CD14-positive monocyte (primary cell): Measurements from ENCODE around the gene ITGB1BP2. TPM values are rescaled to one million over a fixed set of nuclear protein-coding genes. Genes with fewer than 3 reads are reported as not detected.
A peak's percentile ranks its signal among the peaks of the same experiment; 100 is the strongest.

Source experiments
- DNase-seq, 3 donors: peaks; one replicate each; pipeline ENCODE4 v3.0.0-alpha.2; 2011 to 2022
- H2AFZ ChIP-seq: 2 replicates; pipeline ENCODE4 v1.6.0; 2012; ENCODE audit warnings: mild to moderate bottlenecking, low read depth, low read length, inconsistent platforms; ENCODE audit not compliant: insufficient read depth, poor library complexity, severe bottlenecking
- H3K27ac ChIP-seq, 2 donors: 1 replicate in 1 of 2; 2 replicates in 1 of 2; pipeline ENCODE4 v1.5.1; 2012 to 2013; ENCODE audit warnings: low read length in 2 of 2, control low read depth in 1 of 2, inconsistent platforms in 1 of 2, low read depth in 1 of 2, mild to moderate bottlenecking in 1 of 2
- H3K27me3 ChIP-seq, 2 donors: one replicate each; pipeline versions ENCODE4 v1.6.0 to v1.6.1; 2011 to 2013; ENCODE audit warnings: low read length in 2 of 2; ENCODE audit not compliant: control insufficient read depth in 2 of 2, insufficient read depth in 2 of 2
- H3K36me3 ChIP-seq, 2 donors: replicated peaks in 1 of 2; 1 replicate in 1 of 2; 2 replicates in 1 of 2; pipeline versions ENCODE4 v1.5.1 to v1.6.1; 2012 to 2013; ENCODE audit warnings: low read length in 2 of 2, control low read depth in 1 of 2, inconsistent platforms in 1 of 2, mild to moderate bottlenecking in 1 of 2; ENCODE audit not compliant: insufficient read depth in 2 of 2, control insufficient read depth in 1 of 2
- H3K4me1 ChIP-seq, 2 donors: 1 replicate in 1 of 2; 2 replicates in 1 of 2; pipeline versions ENCODE4 v1.5.1 to v1.6.1; 2012 to 2013; ENCODE audit warnings: low read length in 2 of 2, control low read depth in 1 of 2, inconsistent platforms in 1 of 2, mild to moderate bottlenecking in 1 of 2, moderate library complexity in 1 of 2; ENCODE audit not compliant: insufficient read depth in 2 of 2, control insufficient read depth in 1 of 2
- H3K4me2 ChIP-seq: replicated peaks from 2 replicates; pipeline ENCODE3; 2012; ENCODE audit warnings: low read length, moderate library complexity, mild to moderate bottlenecking; ENCODE audit not compliant: poor library complexity, severe bottlenecking; ENCODE audit errors: extremely low read depth
- H3K4me3 ChIP-seq, 3 experiments: fragments of 200-600 bp in 1 of 3; sonication (generic) in 1 of 3; replicated peaks in 1 of 3; 1 replicate in 2 of 3; 2 replicates in 1 of 3; pipeline ENCODE4 v1.5.1; 2011 to 2013; ENCODE audit warnings: low read length in 3 of 3, mild to moderate bottlenecking in 3 of 3, control low read depth in 2 of 3, low read depth in 2 of 3, inconsistent platforms in 1 of 3, moderate library complexity in 1 of 3
- H3K79me2 ChIP-seq: 2 replicates; pipeline ENCODE4 v1.6.0; 2012; ENCODE audit warnings: mild to moderate bottlenecking, control low read depth, inconsistent platforms, low read length, moderate library complexity; ENCODE audit not compliant: insufficient read depth
- H3K9ac ChIP-seq: 2 replicates; pipeline ENCODE4 v1.6.0; 2017; ENCODE audit warnings: low read length, mild to moderate bottlenecking; ENCODE audit not compliant: insufficient read depth, poor library complexity, severe bottlenecking
- H3K9me3 ChIP-seq, 2 donors: replicated peaks in 1 of 2; 1 replicate in 1 of 2; 2 replicates in 1 of 2; pipeline versions ENCODE4 v1.5.1 to v1.6.1; 2012 to 2013; ENCODE audit warnings: low read length in 2 of 2, control low read depth in 1 of 2; ENCODE audit not compliant: control insufficient read depth in 1 of 2, insufficient read depth in 1 of 2
- H4K20me1 ChIP-seq: 2 replicates; pipeline ENCODE4 v1.6.0; 2012; ENCODE audit warnings: mild to moderate bottlenecking, low read length, control low read depth, moderate library complexity; ENCODE audit not compliant: insufficient read depth
- H3K27ac Mint-ChIP-seq, 7 donors: one replicate each; pipeline ENCODE4 v1.8.0; 2020; ENCODE audit warnings: mild to moderate bottlenecking in 7 of 7, mixed read lengths in 7 of 7, moderate library complexity in 6 of 7, inconsistent platforms in 2 of 7
- H3K27me3 Mint-ChIP-seq, 3 donors: one replicate each; pipeline ENCODE4 v1.8.0; 2021 to 2022; ENCODE audit warnings: low read depth in 3 of 3, mild to moderate bottlenecking in 3 of 3, mixed read lengths in 3 of 3, moderate library complexity in 3 of 3, inconsistent platforms in 1 of 3
- H3K36me3 Mint-ChIP-seq, 2 donors: one replicate each; pipeline ENCODE4 v1.8.0; 2020; ENCODE audit warnings: mixed read lengths in 2 of 2, inconsistent platforms in 1 of 2, mild to moderate bottlenecking in 1 of 2
- H3K4me1 Mint-ChIP-seq: one replicate; pipeline ENCODE4 v1.8.0; 2020; ENCODE audit warnings: mild to moderate bottlenecking, mixed read lengths
- H3K4me3 Mint-ChIP-seq, 2 donors: one replicate each; pipeline ENCODE4 v1.8.0; 2020; ENCODE audit warnings: mild to moderate bottlenecking in 2 of 2, mixed read lengths in 2 of 2, moderate library complexity in 1 of 2
- H3K9me3 Mint-ChIP-seq, 7 donors: one replicate each; pipeline ENCODE4 v1.8.0; 2020 to 2022; ENCODE audit warnings: mixed read lengths in 7 of 7, mild to moderate bottlenecking in 6 of 7, moderate library complexity in 6 of 7, inconsistent platforms in 2 of 7
- CTCF ChIP-seq: fragments of 200-600 bp; IDR thresholded peaks from one replicate; pipeline ENCODE4 v1.8.0; 2022; ENCODE audit warnings: antibody characterized with exemption, mild to moderate bottlenecking
- WGBS: methylation state at CpG from one replicate; pipeline ENCODE4 v1.1.5; 2013; ENCODE audit warnings: missing lambda C conversion rate; ENCODE audit not compliant: insufficient coverage; 5-methylcytosine and 5-hydroxymethylcytosine counted together
- intact Hi-C, 2 donors: fragments of 100-400 bp; cut with micrococcal nuclease; formaldehyde crosslinking; loops; one replicate each; pipeline versions ENCODE4 v1.15.0 to v1.15.1; 2023
- polyA plus RNA-seq, 3 donors: library from polyadenylated mRNA; depleted of rRNA in 1 of 3; unstranded in 2 of 3; stranded (reverse) in 1 of 3; fragments of 300-500 nt in 2 of 3; fragments of >200 nt in 1 of 3; fragmentation: Illumina TruSeq in 2 of 3; gene quantifications; 1 replicate in 2 of 3; 2 replicates in 1 of 3; pipeline ENCODE4 v1.2.3, GENCODE V29; 2012 to 2021

ITGB1BP2 gene
- polyA plus RNA-seq, 3 donors: 1.2 TPM; not detected in 2

- Histone ChIP-seq H3K79me2 (peaks cover 41% of the 10 kb centered on the region), H3K4me2 (peak overlapping the region; percentile 76), H3K36me3 (no peaks in the 10 kb centered on the region), H3K4me3 (peak overlapping the region; percentile 67 to 85 (median 78)), H2AFZ (peak overlapping the region; percentile 64), H3K9me3 (peaks cover 0 to 6% of the 10 kb centered on the region in 2 donors), H3K27me3 (no peaks in the 10 kb centered on the region), H3K4me1 (peaks cover 10 to 21% of the 10 kb centered on the region in 2 donors), H3K9ac (peak overlapping the region; percentile 88), H3K27ac (peak overlapping the region; percentile 94 to 95), H4K20me1 (peaks cover 24% of the 10 kb centered on the region)
- TF ChIP-seq CTCF: no peak
- no peaks in the 10 kb centered on the region for H3K36me3 Mint-ChIP-seq
- DNase-seq: peak; percentile 61 to 77 (median 70)
- peaks cover 0 to 5% (median 3%) of the 10 kb centered on the region in 3 donors for H3K27me3 Mint-ChIP-seq
- peaks cover 0 to 20% (median 3%) of the 10 kb centered on the region in 7 donors for H3K9me3 Mint-ChIP-seq
- intact Hi-C loops: no loop called here
- peak overlapping the region; percentile 92 to 96 for H3K4me3 Mint-ChIP-seq
- 0% methylated on average over 2 of the region's 16 CpGs for WGBS
- H3K4me1 Mint-ChIP-seq: peaks cover 8% of the 10 kb centered on the region
- peak overlapping the region; percentile 96 to 99 (median 98) for H3K27ac Mint-ChIP-seq
Observed at GRCh38 chrX:71282514-71283402, 18.8 kb upstream of the ITGB1BP2 start.

GRCh38 chrX:71283403-71284143 lies 18.0 kb upstream of the ITGB1BP2 start, which contains the start of gene NONO:
Gene NONO, plus strand, starts transcription at chrX:71283635. Its CDS starts 7,003 bp downstream, at chrX:71290638.
- Mint-ChIP-seq H3K27me3 (peaks cover 0 to 5% (median 3%) of the 10 kb centered on the region in 3 donors), H3K9me3 (peaks cover 0 to 19% (median 3%) of the 10 kb centered on the region in 7 donors), H3K4me1 (peaks cover 9% of the 10 kb centered on the region), H3K36me3 (no peaks in the 10 kb centered on the region), H3K4me3 (peak within 1 kb of the TSS; percentile 92 to 96), H3K27ac (peak within 1 kb of the TSS; percentile 96 to 99 (median 98))
- Histone ChIP-seq H3K27me3 (no peaks in the 10 kb centered on the region), H3K4me2 (peak within 1 kb of the TSS; percentile 76), H3K36me3 (no peaks in the 10 kb centered on the region), H3K79me2 (peaks cover 49% of the 10 kb centered on the region), H3K9ac (peak within 1 kb of the TSS; percentile 88), H3K9me3 (peaks cover 0 to 6% of the 10 kb centered on the region in 2 donors), H3K4me3 (peak within 1 kb of the TSS; percentile 67 to 86 (median 85)), H4K20me1 (peaks cover 31% of the 10 kb centered on the region), H2AFZ (peak within 1 kb of the TSS; percentile 64), H3K4me1 (peaks cover 10 to 21% of the 10 kb centered on the region in 2 donors), H3K27ac (peak within 1 kb of the TSS; percentile 94 to 95)
- intact Hi-C loops: no loop called here
- 0% methylated on average over 26 of the region's 57 CpGs for WGBS
- peak; percentile 95 to 97 (median 97) for DNase-seq
- no peak for TF ChIP-seq CTCF
